Measurements from ENCODE around the gene RBM17. TPM values are rescaled to one million over a fixed set of nuclear protein-coding genes. Genes with fewer than 3 reads are reported as not detected.

RBM17 gene
- total and polyA plus RNA-seq, 2 of the 13 experiments (the other 11 are each of a cell fraction or from before 2014, with no cell fraction given), result 30.7 to 77.5 TPM

DNA sequence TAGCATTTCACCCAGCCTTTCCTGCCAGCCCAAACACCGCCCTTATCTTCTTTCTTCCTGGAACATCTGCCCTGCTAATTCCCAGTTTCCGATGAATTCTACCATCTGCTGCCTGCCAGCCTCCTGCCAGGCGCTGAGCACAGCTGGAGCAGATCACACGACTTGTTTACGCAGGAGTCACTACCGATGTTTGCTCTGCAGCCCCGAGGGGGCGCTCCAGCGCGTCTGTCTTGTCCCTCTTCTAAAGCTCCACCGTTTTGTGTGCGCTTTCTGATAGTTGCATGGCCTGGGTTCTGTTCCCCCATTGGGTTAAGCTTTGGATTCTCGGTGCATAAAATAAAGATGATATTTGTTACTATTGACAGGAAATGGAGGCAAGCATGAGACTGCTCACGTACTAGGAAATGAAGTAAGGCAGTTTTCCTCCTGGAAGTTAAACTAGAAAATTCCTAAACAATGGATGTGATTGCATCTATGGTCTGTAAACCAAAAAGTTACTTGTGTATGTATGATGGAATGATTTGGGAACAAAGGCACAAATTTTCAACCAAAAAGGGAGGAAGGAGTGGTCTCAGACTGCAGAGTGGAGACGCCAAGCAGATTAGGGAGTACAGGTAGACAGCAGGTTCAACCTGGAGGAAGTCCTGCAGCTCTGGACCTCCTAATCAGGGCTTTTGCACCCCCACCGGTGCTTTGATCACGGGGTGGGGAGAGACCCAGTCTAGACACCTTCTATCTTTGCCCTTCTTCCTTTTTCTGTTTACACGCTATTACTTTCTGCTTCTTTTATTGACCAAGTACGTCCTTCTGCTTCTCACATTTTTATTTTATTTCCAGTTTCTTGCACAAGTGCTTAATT lies 2.2 kb upstream of the RBM17 start (continued):
- TF ChIP-seq, protein P1, sequence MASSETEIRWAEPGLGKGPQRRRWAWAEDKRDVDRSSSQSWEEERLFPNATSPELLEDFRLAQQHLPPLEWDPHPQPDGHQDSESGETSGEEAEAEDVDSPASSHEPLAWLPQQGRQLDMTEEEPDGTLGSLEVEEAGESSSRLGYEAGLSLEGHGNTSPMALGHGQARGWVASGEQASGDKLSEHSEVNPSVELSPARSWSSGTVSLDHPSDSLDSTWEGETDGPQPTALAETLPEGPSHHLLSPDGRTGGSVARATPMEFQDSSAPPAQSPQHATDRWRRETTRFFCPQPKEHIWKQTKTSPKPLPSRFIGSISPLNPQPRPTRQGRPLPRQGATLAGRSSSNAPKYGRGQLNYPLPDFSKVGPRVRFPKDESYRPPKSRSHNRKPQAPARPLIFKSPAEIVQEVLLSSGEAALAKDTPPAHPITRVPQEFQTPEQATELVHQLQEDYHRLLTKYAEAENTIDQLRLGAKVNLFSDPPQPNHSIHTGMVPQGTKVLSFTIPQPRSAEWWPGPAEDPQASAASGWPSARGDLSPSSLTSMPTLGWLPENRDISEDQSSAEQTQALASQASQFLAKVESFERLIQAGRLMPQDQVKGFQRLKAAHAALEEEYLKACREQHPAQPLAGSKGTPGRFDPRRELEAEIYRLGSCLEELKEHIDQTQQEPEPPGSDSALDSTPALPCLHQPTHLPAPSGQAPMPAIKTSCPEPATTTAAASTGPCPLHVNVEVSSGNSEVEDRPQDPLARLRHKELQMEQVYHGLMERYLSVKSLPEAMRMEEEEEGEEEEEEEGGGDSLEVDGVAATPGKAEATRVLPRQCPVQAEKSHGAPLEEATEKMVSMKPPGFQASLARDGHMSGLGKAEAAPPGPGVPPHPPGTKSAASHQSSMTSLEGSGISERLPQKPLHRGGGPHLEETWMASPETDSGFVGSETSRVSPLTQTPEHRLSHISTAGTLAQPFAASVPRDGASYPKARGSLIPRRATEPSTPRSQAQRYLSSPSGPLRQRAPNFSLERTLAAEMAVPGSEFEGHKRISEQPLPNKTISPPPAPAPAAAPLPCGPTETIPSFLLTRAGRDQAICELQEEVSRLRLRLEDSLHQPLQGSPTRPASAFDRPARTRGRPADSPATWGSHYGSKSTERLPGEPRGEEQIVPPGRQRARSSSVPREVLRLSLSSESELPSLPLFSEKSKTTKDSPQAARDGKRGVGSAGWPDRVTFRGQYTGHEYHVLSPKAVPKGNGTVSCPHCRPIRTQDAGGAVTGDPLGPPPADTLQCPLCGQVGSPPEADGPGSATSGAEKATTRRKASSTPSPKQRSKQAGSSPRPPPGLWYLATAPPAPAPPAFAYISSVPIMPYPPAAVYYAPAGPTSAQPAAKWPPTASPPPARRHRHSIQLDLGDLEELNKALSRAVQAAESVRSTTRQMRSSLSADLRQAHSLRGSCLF (CRISPR knock-in tag; IDR thresholded peaks at IDR 0.05; ENCODE audit: borderline replicate concordance), result no peak
- TF ChIP-seq GPN1 (CRISPR knock-in tag; IDR thresholded peaks at IDR 0.05; ENCODE audit: borderline replicate concordance) (no peak), THAP11 (CRISPR knock-in tag; IDR thresholded peaks at IDR 0.05) (peak; percentile 20; the same call in 1 of the 2 replicates), ZBTB8A (CRISPR knock-in tag; IDR thresholded peaks at IDR 0.05; ENCODE audit: borderline replicate concordance, low read depth) (no peak), ZIK1 (CRISPR knock-in tag; IDR thresholded peaks at IDR 0.05; ENCODE audit: borderline replicate concordance, low read depth) (no peak), KLF12 (CRISPR knock-in tag; IDR thresholded peaks at IDR 0.05; ENCODE audit: borderline replicate concordance) (no peak), SMAD3 (CRISPR knock-in tag; IDR thresholded peaks at IDR 0.05) (peak; percentile 46; the same call in 1 of the 2 replicates), KDM5B (CRISPR knock-in tag; IDR thresholded peaks at IDR 0.05; ENCODE audit: borderline replicate concordance) (0 out of 2 replicates have a peak, but pooled peaks have one; percentile 26), XRCC5 (optimal IDR thresholded peaks at IDR 0.05; ENCODE audit: low read length) (peak; percentile 85), FIP1L1 (IDR thresholded peaks at IDR 0.05; ENCODE audit: borderline replicate concordance, insufficient read depth, low read depth, low read length) (no peak), ZNF709 (CRISPR knock-in tag; IDR thresholded peaks at IDR 0.05) (no peak)
- TF ChIP-seq, protein P2, sequence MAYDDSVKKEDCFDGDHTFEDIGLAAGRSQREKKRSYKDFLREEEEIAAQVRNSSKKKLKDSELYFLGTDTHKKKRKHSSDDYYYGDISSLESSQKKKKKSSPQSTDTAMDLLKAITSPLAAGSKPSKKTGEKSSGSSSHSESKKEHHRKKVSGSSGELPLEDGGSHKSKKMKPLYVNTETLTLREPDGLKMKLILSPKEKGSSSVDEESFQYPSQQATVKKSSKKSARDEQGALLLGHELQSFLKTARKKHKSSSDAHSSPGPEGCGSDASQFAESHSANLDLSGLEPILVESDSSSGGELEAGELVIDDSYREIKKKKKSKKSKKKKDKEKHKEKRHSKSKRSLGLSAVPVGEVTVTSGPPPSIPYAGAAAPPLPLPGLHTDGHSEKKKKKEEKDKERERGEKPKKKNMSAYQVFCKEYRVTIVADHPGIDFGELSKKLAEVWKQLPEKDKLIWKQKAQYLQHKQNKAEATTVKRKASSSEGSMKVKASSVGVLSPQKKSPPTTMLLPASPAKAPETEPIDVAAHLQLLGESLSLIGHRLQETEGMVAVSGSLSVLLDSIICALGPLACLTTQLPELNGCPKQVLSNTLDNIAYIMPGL (CRISPR knock-in tag; IDR thresholded peaks at IDR 0.05; ENCODE audit: borderline replicate concordance in 1 of 2, low read depth in 1 of 2), result peak; percentile 73 to 89
- TF ChIP-seq, protein P3, sequence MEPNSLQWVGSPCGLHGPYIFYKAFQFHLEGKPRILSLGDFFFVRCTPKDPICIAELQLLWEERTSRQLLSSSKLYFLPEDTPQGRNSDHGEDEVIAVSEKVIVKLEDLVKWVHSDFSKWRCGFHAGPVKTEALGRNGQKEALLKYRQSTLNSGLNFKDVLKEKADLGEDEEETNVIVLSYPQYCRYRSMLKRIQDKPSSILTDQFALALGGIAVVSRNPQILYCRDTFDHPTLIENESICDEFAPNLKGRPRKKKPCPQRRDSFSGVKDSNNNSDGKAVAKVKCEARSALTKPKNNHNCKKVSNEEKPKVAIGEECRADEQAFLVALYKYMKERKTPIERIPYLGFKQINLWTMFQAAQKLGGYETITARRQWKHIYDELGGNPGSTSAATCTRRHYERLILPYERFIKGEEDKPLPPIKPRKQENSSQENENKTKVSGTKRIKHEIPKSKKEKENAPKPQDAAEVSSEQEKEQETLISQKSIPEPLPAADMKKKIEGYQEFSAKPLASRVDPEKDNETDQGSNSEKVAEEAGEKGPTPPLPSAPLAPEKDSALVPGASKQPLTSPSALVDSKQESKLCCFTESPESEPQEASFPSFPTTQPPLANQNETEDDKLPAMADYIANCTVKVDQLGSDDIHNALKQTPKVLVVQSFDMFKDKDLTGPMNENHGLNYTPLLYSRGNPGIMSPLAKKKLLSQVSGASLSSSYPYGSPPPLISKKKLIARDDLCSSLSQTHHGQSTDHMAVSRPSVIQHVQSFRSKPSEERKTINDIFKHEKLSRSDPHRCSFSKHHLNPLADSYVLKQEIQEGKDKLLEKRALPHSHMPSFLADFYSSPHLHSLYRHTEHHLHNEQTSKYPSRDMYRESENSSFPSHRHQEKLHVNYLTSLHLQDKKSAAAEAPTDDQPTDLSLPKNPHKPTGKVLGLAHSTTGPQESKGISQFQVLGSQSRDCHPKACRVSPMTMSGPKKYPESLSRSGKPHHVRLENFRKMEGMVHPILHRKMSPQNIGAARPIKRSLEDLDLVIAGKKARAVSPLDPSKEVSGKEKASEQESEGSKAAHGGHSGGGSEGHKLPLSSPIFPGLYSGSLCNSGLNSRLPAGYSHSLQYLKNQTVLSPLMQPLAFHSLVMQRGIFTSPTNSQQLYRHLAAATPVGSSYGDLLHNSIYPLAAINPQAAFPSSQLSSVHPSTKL (CRISPR knock-in tag; IDR thresholded peaks at IDR 0.05), result peak; percentile 40; the same call in 1 of the 2 replicates
- TF ChIP-seq, protein P4, sequence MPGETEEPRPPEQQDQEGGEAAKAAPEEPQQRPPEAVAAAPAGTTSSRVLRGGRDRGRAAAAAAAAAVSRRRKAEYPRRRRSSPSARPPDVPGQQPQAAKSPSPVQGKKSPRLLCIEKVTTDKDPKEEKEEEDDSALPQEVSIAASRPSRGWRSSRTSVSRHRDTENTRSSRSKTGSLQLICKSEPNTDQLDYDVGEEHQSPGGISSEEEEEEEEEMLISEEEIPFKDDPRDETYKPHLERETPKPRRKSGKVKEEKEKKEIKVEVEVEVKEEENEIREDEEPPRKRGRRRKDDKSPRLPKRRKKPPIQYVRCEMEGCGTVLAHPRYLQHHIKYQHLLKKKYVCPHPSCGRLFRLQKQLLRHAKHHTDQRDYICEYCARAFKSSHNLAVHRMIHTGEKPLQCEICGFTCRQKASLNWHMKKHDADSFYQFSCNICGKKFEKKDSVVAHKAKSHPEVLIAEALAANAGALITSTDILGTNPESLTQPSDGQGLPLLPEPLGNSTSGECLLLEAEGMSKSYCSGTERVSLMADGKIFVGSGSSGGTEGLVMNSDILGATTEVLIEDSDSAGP (CRISPR knock-in tag; IDR thresholded peaks at IDR 0.05; ENCODE audit: borderline replicate concordance), result no peak

Measured in HepG2 (cell line).